HG03571 (cell line): ENCODE results near the gene HRH3.

Experiments
- ATAC-seq: cut with Tn5 transposase; IDR thresholded peaks from one replicate; pipeline ENCODE4 v1.9.1; 2021; ENCODE audit not compliant: unreplicated experiment

Gene HRH3

GRCh38 chr20:62219992-62220665 lies at the start of gene HRH3:
Gene HRH3, minus strand, starts transcription at chr20:62220278. Its CDS starts 308 bp downstream, at chr20:62219970.
- ATAC-seq: no peak

- no peak for ATAC-seq
Observed at GRCh38 chr20:62269871-62270270, 49.8 kb upstream of the HRH3 start.

- ATAC-seq: no peak
Observed at GRCh38 chr20:62269378-62269777, 49.3 kb upstream of the HRH3 start.

- no peak for ATAC-seq
Observed at GRCh38 chr20:62268228-62268900, 48.3 kb upstream of the HRH3 start.

- ATAC-seq: no peak
Observed at GRCh38 chr20:62267543-62267942, 47.5 kb upstream of the HRH3 start.

GRCh38 chr20:62266851-62267250 lies 46.8 kb upstream of the HRH3 start:
- no peak for ATAC-seq

- no peak for ATAC-seq
Observed at GRCh38 chr20:62266340-62266739, 46.3 kb upstream of the HRH3 start.

GRCh38 chr20:62265365-62265764 lies 45.3 kb upstream of the HRH3 start:
- ATAC-seq: no peak

GRCh38 chr20:62263396-62263795 lies 43.3 kb upstream of the HRH3 start:
- ATAC-seq: no peak

GRCh38 chr20:62262064-62262463 lies 42.0 kb upstream of the HRH3 start:
- ATAC-seq: no peak

GRCh38 chr20:62259294-62259565 lies 39.2 kb upstream of the HRH3 start:
- ATAC-seq: no peak

- ATAC-seq: no peak
Observed at GRCh38 chr20:62258499-62259293, 38.6 kb upstream of the HRH3 start.

GRCh38 chr20:62255976-62256375 lies 35.9 kb upstream of the HRH3 start:
- ATAC-seq: no peak

- no peak for ATAC-seq
Observed at GRCh38 chr20:62254021-62254724, 34.1 kb upstream of the HRH3 start.

GRCh38 chr20:62253398-62253797 lies 33.3 kb upstream of the HRH3 start:
- no peak for ATAC-seq

GRCh38 chr20:62252342-62252966 lies 32.4 kb upstream of the HRH3 start:
- ATAC-seq: no peak

- ATAC-seq: no peak
Observed at GRCh38 chr20:62248890-62249560, 28.9 kb upstream of the HRH3 start.

- ATAC-seq: no peak
Observed at GRCh38 chr20:62246872-62247652, 27.0 kb upstream of the HRH3 start.

GRCh38 chr20:62246431-62246830 lies 26.4 kb upstream of the HRH3 start:
- ATAC-seq: no peak

- no peak for ATAC-seq
Observed at GRCh38 chr20:62245911-62246280, 25.8 kb upstream of the HRH3 start.
